Right cardiac atrium (tissue), 5 donors: ENCODE results near the gene CDYL. TPM values are rescaled to one million over a fixed set of nuclear protein-coding genes. Genes with fewer than 3 reads are reported as not detected.
"Not testable (repeated sequence)": the region's sequence is repeated elsewhere in the genome, so short reads cannot be mapped to it uniquely, and the experiment has no call there.

ENCODE experiments used
- ATAC-seq, 2 donors: fragments of 200-7000 bp; cut with Tn5 transposase; one replicate each; pipeline versions ENCODE4 v1.8.0 to v1.9.1; 2020; ENCODE audit warnings: moderate library complexity in 2 of 2, mild to moderate bottlenecking in 1 of 2
- DNase-seq, 3 donors: peaks; one replicate each; pipeline ENCODE4 v3.0.0-alpha.2; 2020
- H3K27ac ChIP-seq: one replicate; pipeline ENCODE4 v1.5.1; 2013; ENCODE audit warnings: mild to moderate bottlenecking, low read length, control low read depth, moderate library complexity
- H3K27me3 ChIP-seq: one replicate; pipeline ENCODE4 v1.6.1; 2013; ENCODE audit not compliant: control insufficient read depth, insufficient read depth
- H3K4me1 ChIP-seq: one replicate; pipeline ENCODE4 v1.6.1; 2013; ENCODE audit warnings: low read length; ENCODE audit not compliant: control insufficient read depth, insufficient read depth
- H3K4me3 ChIP-seq: one replicate; pipeline ENCODE4 v1.5.1; 2013; ENCODE audit warnings: low read length, control low read depth
- H3K9me3 ChIP-seq: one replicate; pipeline ENCODE4 v1.6.1; 2013; ENCODE audit warnings: low read length; ENCODE audit not compliant: control insufficient read depth
- WGBS: extraction: QIAGEN DNeasy Blood & Tissue Kit; methylation state at CpG from one replicate; pipeline ENCODE4 v1.1.7; 2013; 5-methylcytosine and 5-hydroxymethylcytosine counted together
- intact Hi-C, 4 donors: fragments of 100-400 bp; cut with DNase I; formaldehyde crosslinking; loops; one replicate each; pipeline versions ENCODE4 v1.11.0 to v1.14.0; 2022 to 2023
- polyA plus RNA-seq: library from polyadenylated mRNA; stranded (reverse); fragments of 200-250 nt; gene quantifications from one replicate; pipeline ENCODE4 v1.2.3, GENCODE V29; 2013
- total RNA-seq, 4 donors: library from RNA; stranded (reverse); fragmentation: NEBNext Ultra II Directional; extraction: Animal tissue kit (Norgen Biotek cat#: 25700); gene quantifications; one replicate each; pipeline ENCODE4 v1.2.1, GENCODE V29; 2021
- donor health status: healthy with polysubstance abuse.
- donor health status: DM: no; HTN: yes; CAD: no.
- donor health status: DM: no; HTN: no; CAD: no.
- donor health status: DM: no; HTN: yes; CAD: no; lungs with severe emphysema.
- donor health status: DM: yes; HTN: yes; CAD: no.

CDYL gene
- total and polyA plus RNA-seq, 5 donors, result 6.0 to 42.0 (median 36.1) TPM

DNA sequence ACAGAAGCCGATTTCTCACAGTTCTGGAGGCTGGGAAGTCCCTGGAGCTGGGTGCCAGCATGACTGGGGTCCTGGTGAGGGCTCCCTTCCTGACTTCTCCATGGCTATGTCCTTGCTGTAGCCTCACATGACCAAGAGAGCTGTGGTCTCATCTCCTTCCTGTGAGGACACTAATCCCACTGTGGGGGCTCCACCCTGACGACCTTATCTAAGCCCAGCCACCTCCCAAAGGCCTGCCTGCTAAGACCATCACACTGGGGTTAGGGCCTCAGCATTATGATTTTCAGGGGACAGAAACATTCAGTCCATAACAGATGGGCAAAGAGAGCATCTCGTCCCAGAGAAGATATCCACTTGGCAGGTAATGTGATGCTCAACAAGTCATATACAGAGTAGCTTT, 210.8 kb downstream of the CDYL start:
- Histone ChIP-seq H3K4me1 (no peaks in the 10 kb centered on the region), H3K4me3 (no peak overlapping the region), H3K27ac (no peak overlapping the region), H3K27me3 (no peaks in the 10 kb centered on the region), H3K9me3 (no peaks in the 10 kb centered on the region)
- no peak for DNase-seq
- intact Hi-C loops, result no loop called here
- WGBS, result 75% methylated on average over 3 of the region's 3 CpGs
- ATAC-seq, result no peak

DNA sequence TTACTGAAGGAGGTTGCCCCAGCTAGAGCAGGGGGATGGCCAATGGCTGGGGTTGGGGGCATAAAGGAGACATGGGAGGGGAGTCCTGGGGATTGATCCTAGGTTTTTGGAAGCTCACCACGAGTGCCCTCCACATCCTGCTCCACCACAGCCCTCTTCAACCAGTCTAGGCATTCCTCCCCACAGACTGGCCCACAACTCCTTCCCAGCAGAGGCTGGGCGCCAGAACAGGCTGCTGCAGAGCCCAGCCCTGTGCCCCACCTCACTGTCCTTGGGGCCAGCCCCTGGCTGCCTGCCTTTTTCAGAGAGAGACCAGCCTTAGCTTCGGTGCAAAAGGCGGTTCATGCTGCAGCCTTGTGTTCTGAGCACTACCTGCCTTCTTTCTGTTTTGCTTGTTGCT, 211.2 kb downstream of the CDYL start:
- 69% methylated on average over 4 of the region's 4 CpGs for WGBS
- ATAC-seq (no peak), DNase-seq (no peak)
- H3K4me3 ChIP-seq, result no peak overlapping the region
- H3K27ac ChIP-seq, result no peak overlapping the region
- no peaks in the 10 kb centered on the region for H3K4me1 ChIP-seq
- H3K27me3 ChIP-seq, result no peaks in the 10 kb centered on the region
- intact Hi-C loops, result no loop called here
- no peaks in the 10 kb centered on the region for H3K9me3 ChIP-seq

- no peaks in the 10 kb centered on the region for H3K27me3 ChIP-seq
- intact Hi-C loops, result no loop called here
- DNase-seq (no peak), ATAC-seq (no peak)
- no peaks in the 10 kb centered on the region for H3K4me1 ChIP-seq
- no peak overlapping the region for H3K4me3 ChIP-seq
- H3K9me3 ChIP-seq, result no peaks in the 10 kb centered on the region
- WGBS, result 89% methylated on average over 3 of the region's 3 CpGs
- H3K27ac ChIP-seq, result no peak overlapping the region
These were observed 218.5 kb downstream of the CDYL start for GRCh38 chr6:4994741-4995140.

- Histone ChIP-seq H3K9me3 (no peaks in the 10 kb centered on the region), H3K4me3 (no peak overlapping the region), H3K4me1 (no peaks in the 10 kb centered on the region), H3K27ac (no peak overlapping the region), H3K27me3 (no peaks in the 10 kb centered on the region)
- DNase-seq (no peak), ATAC-seq (no peak)
- intact Hi-C loops, result no loop called here
- whole genome bisulfite sequencing, result 79% methylated on average over 6 of the region's 6 CpGs
These were observed 221.7 kb downstream of the CDYL start for GRCh38 chr6:4997862-4998261.

GRCh38 chr6:4999586-4999985, 223.4 kb downstream of the CDYL start:
- WGBS, result 49% methylated on average over 2 of the region's 2 CpGs
- no peaks in the 10 kb centered on the region for H3K4me1 ChIP-seq
- intact Hi-C loops, result no loop called here
- no peak overlapping the region for H3K4me3 ChIP-seq
- DNase-seq (no peak), ATAC-seq (no peak)
- no peak overlapping the region for H3K27ac ChIP-seq
- no peaks in the 10 kb centered on the region for H3K9me3 ChIP-seq
- H3K27me3 ChIP-seq, result no peaks in the 10 kb centered on the region

DNA sequence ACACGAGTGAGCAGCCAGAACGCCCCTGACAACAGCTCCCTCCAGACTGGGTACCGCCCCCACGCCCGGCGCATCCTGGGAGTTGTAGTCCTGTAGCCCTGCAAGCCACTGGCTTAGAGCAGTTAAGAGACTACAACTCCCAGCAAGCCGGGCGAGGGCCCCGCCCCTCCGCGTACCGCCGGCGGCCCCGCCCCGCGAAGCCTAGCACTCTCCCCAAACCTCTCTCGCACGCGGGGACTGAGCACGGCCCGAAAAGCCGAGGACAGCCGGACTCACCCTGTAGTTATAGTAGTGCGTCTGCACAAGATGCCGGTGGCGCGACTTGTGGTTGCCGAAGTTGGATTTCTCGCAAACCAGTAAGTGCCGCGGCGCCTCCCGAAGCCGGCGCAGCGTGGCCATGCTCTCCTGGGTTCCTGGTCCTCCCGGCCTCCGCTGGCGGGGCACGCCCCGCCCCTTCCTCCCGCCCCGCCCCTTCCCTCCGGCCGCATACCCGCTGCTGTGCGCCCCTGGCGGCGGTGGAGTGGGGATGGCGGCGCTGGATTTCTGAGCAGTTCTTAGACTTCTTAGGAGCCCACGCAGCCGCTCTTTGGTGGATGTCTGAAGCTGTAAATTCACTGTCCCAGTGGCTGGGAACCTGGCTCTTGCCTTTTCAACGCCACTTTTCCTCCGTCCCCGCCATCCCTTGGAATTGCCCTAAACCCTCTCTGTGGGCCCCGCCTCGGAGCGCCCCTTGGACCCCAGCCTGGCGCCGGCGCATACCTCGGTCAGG, 227.6 kb downstream of the CDYL start, which contains the start of gene RPP40:
Gene RPP40 (minus strand): TSS at position 434 of the 769 bp plus-strand sequence. CDS start 35 bp downstream, at position 399.
- no peaks in the 10 kb centered on the region for H3K9me3 ChIP-seq
- intact Hi-C loops, result no loop called here
- peak; percentile 100 for ATAC-seq
- H3K27ac ChIP-seq, result peak within 1 kb of the TSS; percentile 81
- peak within 1 kb of the TSS; percentile 78 for H3K4me3 ChIP-seq
- DNase-seq, result peak; percentile 98 to 99 (median 99)
- no peaks in the 10 kb centered on the region for H3K4me1 ChIP-seq
- under 1% methylated on average over 64 of the region's 64 CpGs for WGBS
- no peaks in the 10 kb centered on the region for H3K27me3 ChIP-seq

DNA sequence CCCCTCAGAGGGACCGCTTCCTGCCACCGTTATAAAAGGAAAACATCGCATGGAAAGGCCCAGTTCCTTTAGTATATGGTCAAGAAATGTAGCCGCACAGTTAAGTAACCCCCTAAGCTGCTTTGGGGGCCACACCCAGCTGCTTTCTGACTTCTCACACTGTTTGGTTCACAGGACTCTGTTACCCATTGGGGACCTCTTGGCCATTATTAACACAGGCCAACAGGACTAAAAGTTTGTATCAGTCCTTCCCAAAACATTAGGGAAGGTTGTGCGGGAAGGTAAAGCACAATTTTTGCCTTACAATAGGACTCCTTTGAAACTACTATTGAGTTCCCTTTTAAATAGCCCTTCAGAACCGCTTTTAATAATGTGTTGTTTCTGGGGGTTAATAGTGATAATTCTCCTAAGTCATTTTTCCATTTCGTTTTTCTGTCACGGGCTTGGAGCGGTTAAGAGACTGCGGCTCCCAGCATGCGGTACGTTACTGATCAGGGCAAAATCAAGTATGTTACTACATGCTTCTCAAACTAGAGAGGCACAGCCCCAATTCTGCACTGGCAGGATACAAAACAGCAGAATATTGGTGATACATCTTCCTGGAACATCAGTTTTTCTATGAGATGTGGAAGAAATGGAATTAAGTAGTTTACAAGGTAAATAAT, 228.3 kb downstream of the CDYL start:
- no peaks in the 10 kb centered on the region for H3K27me3 ChIP-seq
- intact Hi-C loops, result no loop called here

GRCh38 chr6:5005038-5005433, 228.8 kb downstream of the CDYL start:
- DNase-seq, H3K4me1 ChIP-seq, H3K4me3 ChIP-seq, H3K27ac ChIP-seq, ATAC-seq, H3K9me3 ChIP-seq, intact Hi-C loops, H3K27me3 ChIP-seq: not testable (repeated sequence)
- WGBS, result 98% methylated on average over 5 of the region's 5 CpGs

More for the DNA sequence above, 228.3 kb downstream of the CDYL start:
- no peaks in the 10 kb centered on the region for H3K9me3 ChIP-seq
- ATAC-seq (no peak), DNase-seq (no peak)
- no peaks in the 10 kb centered on the region for H3K4me1 ChIP-seq
- 52% methylated on average over 12 of the region's 12 CpGs for WGBS
- H3K4me3 ChIP-seq, result peak overlapping the region; percentile 78
- H3K27ac ChIP-seq, result peak overlapping the region; percentile 81

Other genes with a start within 250 kb of the CDYL start
- gene RPP40, start 227.6 kb downstream of the CDYL start, total RNA-seq, result 1 to 10 TPM; 2.5 to 4.4 (median 2.8) TPM
- gene RPP40, start 227.6 kb downstream of the CDYL start, polyA plus RNA-seq, result 6.0 TPM